Esophagus mucosa (tissue), 1 donor: ENCODE results near the gene LRSAM1. TPM values are rescaled to one million over a fixed set of nuclear protein-coding genes. Genes with fewer than 3 reads are reported as not detected.

Experiments used
- ATAC-seq: fragments of 200-7000 bp; cut with Tn5 transposase; one replicate; pipeline ENCODE4 v1.9.1; 2020
- total RNA-seq: library from RNA; stranded (reverse); gene quantifications from one replicate; pipeline ENCODE4 v1.2.4, GENCODE V29; 2023
- donor health status: DM: yes; HTN: yes; CAD: no.

LRSAM1 gene
- total RNA-seq, 1 donor from 2014 or later: 13.5 TPM

GRCh38 chr9:127426756-127427155 is 24.6 kb upstream of the LRSAM1 start:
- no peak for ATAC-seq

- ATAC-seq: no peak
These were observed 23.0 kb upstream of the LRSAM1 start for GRCh38 chr9:127428348-127428747.

- no peak for ATAC-seq
These were observed 20.9 kb upstream of the LRSAM1 start for GRCh38 chr9:127430415-127430814.

- no peak for ATAC-seq
These were observed 13.6 kb upstream of the LRSAM1 start for GRCh38 chr9:127437497-127438264.

- no peak for ATAC-seq
These were observed 12.9 kb upstream of the LRSAM1 start for GRCh38 chr9:127438394-127438793.

GRCh38 chr9:127444283-127444920 is 6.9 kb upstream of the LRSAM1 start:
- ATAC-seq: no peak

GRCh38 chr9:127444921-127445850 is 6.1 kb upstream of the LRSAM1 start:
- ATAC-seq: no peak

GRCh38 chr9:127445851-127446712 is 5.2 kb upstream of the LRSAM1 start:
- no peak for ATAC-seq

- no peak for ATAC-seq
These were observed 4.4 kb upstream of the LRSAM1 start for GRCh38 chr9:127446713-127447415.

GRCh38 chr9:127447416-127448111 is 3.7 kb upstream of the LRSAM1 start:
- ATAC-seq: no peak

GRCh38 chr9:127448112-127448805 is 3.1 kb upstream of the LRSAM1 start:
- no peak for ATAC-seq

- ATAC-seq: no peak
These were observed 1.9 kb upstream of the LRSAM1 start for GRCh38 chr9:127449332-127449966.

GRCh38 chr9:127450243-127450760 is 1.0 kb upstream of the LRSAM1 start:
- peak; percentile 6 for ATAC-seq

GRCh38 chr9:127451608-127451857 is 223 bp downstream of the LRSAM1 start:
- ATAC-seq: no peak

GRCh38 chr9:127451858-127452656 is 747 bp downstream of the LRSAM1 start:
- peak; percentile 63 for ATAC-seq

GRCh38 chr9:127452691-127453090 is 1.4 kb downstream of the LRSAM1 start:
- ATAC-seq: no peak

GRCh38 chr9:127455324-127455992 is 4.1 kb downstream of the LRSAM1 start:
- ATAC-seq: no peak

GRCh38 chr9:127457191-127457878 is 6.0 kb downstream of the LRSAM1 start:
- ATAC-seq: no peak
